ENCODE results near the gene ANK2. TPM values are rescaled to one million over a fixed set of nuclear protein-coding genes. Genes with fewer than 3 reads are reported as not detected.

Gene ANK2
- total RNA-seq, 2 experiments from 2014 or later: 0.36 TPM; not detected in 1

- Mint-ChIP-seq H3K9me3 (no peaks in the 10 kb centered on the region), H3K27ac (no peak overlapping the region), H3K27me3 (no peaks in the 10 kb centered on the region), H3K4me1 (ENCODE audit: low read depth) (no peaks in the 10 kb centered on the region), H3K36me3 (ENCODE audit: low read depth) (no peaks in the 10 kb centered on the region), H3K4me3 (no peak overlapping the region)
- DNase-seq (no peak), ATAC-seq (ENCODE audit: poor library complexity) (no peak)
- no peaks in the 10 kb centered on the region for H3K36me3 ChIP-seq (ENCODE audit: insufficient read depth, low read length)
- TF ChIP-seq, protein P1, sequence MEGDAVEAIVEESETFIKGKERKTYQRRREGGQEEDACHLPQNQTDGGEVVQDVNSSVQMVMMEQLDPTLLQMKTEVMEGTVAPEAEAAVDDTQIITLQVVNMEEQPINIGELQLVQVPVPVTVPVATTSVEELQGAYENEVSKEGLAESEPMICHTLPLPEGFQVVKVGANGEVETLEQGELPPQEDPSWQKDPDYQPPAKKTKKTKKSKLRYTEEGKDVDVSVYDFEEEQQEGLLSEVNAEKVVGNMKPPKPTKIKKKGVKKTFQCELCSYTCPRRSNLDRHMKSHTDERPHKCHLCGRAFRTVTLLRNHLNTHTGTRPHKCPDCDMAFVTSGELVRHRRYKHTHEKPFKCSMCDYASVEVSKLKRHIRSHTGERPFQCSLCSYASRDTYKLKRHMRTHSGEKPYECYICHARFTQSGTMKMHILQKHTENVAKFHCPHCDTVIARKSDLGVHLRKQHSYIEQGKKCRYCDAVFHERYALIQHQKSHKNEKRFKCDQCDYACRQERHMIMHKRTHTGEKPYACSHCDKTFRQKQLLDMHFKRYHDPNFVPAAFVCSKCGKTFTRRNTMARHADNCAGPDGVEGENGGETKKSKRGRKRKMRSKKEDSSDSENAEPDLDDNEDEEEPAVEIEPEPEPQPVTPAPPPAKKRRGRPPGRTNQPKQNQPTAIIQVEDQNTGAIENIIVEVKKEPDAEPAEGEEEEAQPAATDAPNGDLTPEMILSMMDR (IDR thresholded peaks at IDR 0.05): no peak
- intact Hi-C loops (cut with DNase I, micrococcal nuclease): no loop called here
- ChIA-PET CTCF (interaction anchor here (1.3 kb wide), 1 partner anchor 12 kb away, joined by 3 read pairs; no protein-coding TSS in a partner anchor), POLR2A (no interaction called here)
- no peaks in the 10 kb centered on the region for H3K27me3 ChIP-seq (ENCODE audit: control insufficient read depth in 1 of 2, insufficient read depth in 2 of 2, low read length in 2 of 2)
- no peaks in the 10 kb centered on the region for H3K9me3 ChIP-seq (ENCODE audit: control insufficient read depth in 1 of 2, insufficient read depth in 1 of 2, low read length in 2 of 2)
- H3K27ac ChIP-seq (ENCODE audit: low read depth in 1 of 2, low read length in 2 of 2): no peak overlapping the region
- no peaks in the 10 kb centered on the region for H3K4me1 ChIP-seq (ENCODE audit: insufficient read depth, low read length)
- no peak overlapping the region for H3K4me3 ChIP-seq (ENCODE audit: low read length)
Observed at GRCh38 chr4:113382704-113383103, 333.3 kb downstream of the ANK2 start.

GRCh38 chr4:113383111-113383785 lies 333.8 kb downstream of the ANK2 start:
- Histone ChIP-seq H3K9me3 (ENCODE audit: control insufficient read depth in 1 of 2, insufficient read depth in 1 of 2, low read length in 2 of 2) (no peaks in the 10 kb centered on the region), H3K27ac (ENCODE audit: low read depth in 1 of 2, low read length in 2 of 2) (no peak overlapping the region), H3K36me3 (ENCODE audit: insufficient read depth, low read length) (no peaks in the 10 kb centered on the region), H3K4me1 (ENCODE audit: insufficient read depth, low read length) (no peaks in the 10 kb centered on the region), H3K4me3 (ENCODE audit: low read length) (no peak overlapping the region), H3K27me3 (ENCODE audit: control insufficient read depth in 1 of 2, insufficient read depth in 2 of 2, low read length in 2 of 2) (no peaks in the 10 kb centered on the region)
- POLR2A ChIA-PET: no interaction called here
- TF ChIP-seq, protein P1 (IDR thresholded peaks at IDR 0.05): no peak
- intact Hi-C loops (cut with DNase I, micrococcal nuclease): no loop called here
- no peaks in the 10 kb centered on the region for H3K9me3 Mint-ChIP-seq
- H3K4me1 Mint-ChIP-seq (ENCODE audit: low read depth): no peaks in the 10 kb centered on the region
- H3K27me3 Mint-ChIP-seq: no peaks in the 10 kb centered on the region
- H3K4me3 Mint-ChIP-seq: no peak overlapping the region
- CTCF ChIA-PET: interaction anchor here (1.3 kb wide), 1 partner anchor 12 kb away, joined by 3 read pairs; no protein-coding TSS in a partner anchor
- ATAC-seq (ENCODE audit: poor library complexity): no peak
- no peak for DNase-seq
- H3K27ac Mint-ChIP-seq: no peak overlapping the region
- H3K36me3 Mint-ChIP-seq (ENCODE audit: low read depth): no peaks in the 10 kb centered on the region

- H3K36me3 ChIP-seq (ENCODE audit: insufficient read depth, low read length): no peaks in the 10 kb centered on the region
- TF ChIP-seq, protein P1 (IDR thresholded peaks at IDR 0.05): no peak
- POLR2A ChIA-PET: no interaction called here
Observed at GRCh38 chr4:113384600-113384999, 335.1 kb downstream of the ANK2 start.

More at GRCh38 chr4:113384600-113384999, 335.1 kb downstream of the ANK2 start:
- no peaks in the 10 kb centered on the region for H3K36me3 Mint-ChIP-seq (ENCODE audit: low read depth)
- no peaks in the 10 kb centered on the region for H3K27me3 ChIP-seq (ENCODE audit: control insufficient read depth in 1 of 2, insufficient read depth in 2 of 2, low read length in 2 of 2)
- no peaks in the 10 kb centered on the region for H3K4me1 ChIP-seq (ENCODE audit: insufficient read depth, low read length)
- CTCF ChIA-PET: no interaction called here
- no peak overlapping the region for H3K27ac Mint-ChIP-seq
- H3K27me3 Mint-ChIP-seq: no peaks in the 10 kb centered on the region
- no peak overlapping the region for H3K4me3 ChIP-seq (ENCODE audit: low read length)
- H3K9me3 ChIP-seq (ENCODE audit: control insufficient read depth in 1 of 2, insufficient read depth in 1 of 2, low read length in 2 of 2): no peaks in the 10 kb centered on the region
- DNase-seq (no peak), ATAC-seq (ENCODE audit: poor library complexity) (no peak)
- H3K9me3 Mint-ChIP-seq: no peaks in the 10 kb centered on the region
- intact Hi-C loops (cut with DNase I, micrococcal nuclease): no loop called here
- no peak overlapping the region for H3K4me3 Mint-ChIP-seq
- no peaks in the 10 kb centered on the region for H3K4me1 Mint-ChIP-seq (ENCODE audit: low read depth)
- H3K27ac ChIP-seq (ENCODE audit: low read depth in 1 of 2, low read length in 2 of 2): no peak overlapping the region

Data from CD4-positive, alpha-beta T cell (primary cell).